Activated B cell treated with CpG ODN at 0.5 μM for 24 hours (primary cell): ENCODE data around the gene CPT2. TPM values are rescaled to one million over a fixed set of nuclear protein-coding genes. Genes with fewer than 3 reads are reported as not detected.

ENCODE experiments used
- ATAC-seq: fragments of 200-7000 bp; cut with Tn5 transposase; one replicate; pipeline ENCODE4 v1.10.0; 2021; ENCODE audit warnings: low read depth, mild to moderate bottlenecking, moderate library complexity
- CTCF ChIA-PET: fragments of 350-600 bp; sonication (Branson Sonifier 250); formaldehyde crosslinking; loops from one replicate; lab custom pipeline; 2021; ENCODE audit warnings: antibody characterized with exemption; lab: Charles Lee
- POLR2A ChIA-PET: fragments of 350-600 bp; sonication (Branson Sonifier 250); formaldehyde crosslinking; loops from one replicate; lab custom pipeline; 2021; ENCODE audit warnings: antibody characterized with exemption; lab: Charles Lee
- DNase-seq: peaks from one replicate; pipeline ENCODE4 v3.0.0; 2022
- H3K27ac Mint-ChIP-seq: one replicate; pipeline ENCODE4 v1.8.0; 2020; ENCODE audit warnings: mixed read lengths
- H3K27me3 Mint-ChIP-seq: one replicate; pipeline ENCODE4 v1.8.0; 2021; ENCODE audit warnings: mixed read lengths
- H3K36me3 Mint-ChIP-seq: one replicate; pipeline ENCODE4 v1.8.0; 2021; ENCODE audit warnings: low read depth, mixed read lengths
- H3K4me1 Mint-ChIP-seq: one replicate; pipeline ENCODE4 v1.8.0; 2021; ENCODE audit warnings: mixed read lengths
- H3K4me3 Mint-ChIP-seq: one replicate; pipeline ENCODE4 v1.8.0; 2020; ENCODE audit warnings: mild to moderate bottlenecking, mixed read lengths
- H3K9me3 Mint-ChIP-seq: one replicate; pipeline ENCODE4 v1.8.0; 2020; ENCODE audit warnings: mixed read lengths
- intact Hi-C: fragments of 100-400 bp; cut with micrococcal nuclease; formaldehyde crosslinking; loops from one replicate; pipeline ENCODE4 v1.15.1; 2024
- total RNA-seq: library from RNA; stranded (reverse); gene quantifications from 2 replicates; pipeline ENCODE4 v1.2.3, GENCODE V29; 2022
- TF ChIP-seq, protein P1 (sequence below): fragments of 200-600 bp; IDR thresholded peaks from one replicate; pipeline ENCODE4 v1.8.0; 2022; ENCODE audit warnings: antibody characterized with exemption, mild to moderate bottlenecking

CPT2 gene
- total RNA-seq, 1 donor from 2014 or later = 15.7 TPM

DNA sequence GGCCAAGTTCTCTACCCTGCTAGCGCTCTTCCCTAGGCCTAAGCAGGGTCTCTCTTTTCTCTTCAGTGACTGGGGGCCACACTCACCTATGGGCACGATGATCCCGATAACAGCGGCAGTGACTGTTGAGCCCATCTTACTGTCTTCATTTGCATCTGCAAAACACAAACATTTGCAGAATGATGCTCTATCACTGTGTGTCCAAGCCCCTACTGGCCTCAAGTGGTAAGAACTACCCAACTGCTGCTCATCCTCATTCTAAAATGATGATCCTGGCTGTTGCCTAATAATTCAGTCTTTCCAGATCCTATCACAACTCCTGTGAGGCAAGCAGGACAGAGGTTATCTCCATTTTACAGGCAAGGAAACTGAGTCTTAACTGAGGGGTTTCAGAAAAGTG, 58.4 kb downstream of the CPT2 start:
- no peak for ATAC-seq
- H3K36me3 Mint-ChIP-seq = peaks cover 27% of the 10 kb centered on the region

DNA sequence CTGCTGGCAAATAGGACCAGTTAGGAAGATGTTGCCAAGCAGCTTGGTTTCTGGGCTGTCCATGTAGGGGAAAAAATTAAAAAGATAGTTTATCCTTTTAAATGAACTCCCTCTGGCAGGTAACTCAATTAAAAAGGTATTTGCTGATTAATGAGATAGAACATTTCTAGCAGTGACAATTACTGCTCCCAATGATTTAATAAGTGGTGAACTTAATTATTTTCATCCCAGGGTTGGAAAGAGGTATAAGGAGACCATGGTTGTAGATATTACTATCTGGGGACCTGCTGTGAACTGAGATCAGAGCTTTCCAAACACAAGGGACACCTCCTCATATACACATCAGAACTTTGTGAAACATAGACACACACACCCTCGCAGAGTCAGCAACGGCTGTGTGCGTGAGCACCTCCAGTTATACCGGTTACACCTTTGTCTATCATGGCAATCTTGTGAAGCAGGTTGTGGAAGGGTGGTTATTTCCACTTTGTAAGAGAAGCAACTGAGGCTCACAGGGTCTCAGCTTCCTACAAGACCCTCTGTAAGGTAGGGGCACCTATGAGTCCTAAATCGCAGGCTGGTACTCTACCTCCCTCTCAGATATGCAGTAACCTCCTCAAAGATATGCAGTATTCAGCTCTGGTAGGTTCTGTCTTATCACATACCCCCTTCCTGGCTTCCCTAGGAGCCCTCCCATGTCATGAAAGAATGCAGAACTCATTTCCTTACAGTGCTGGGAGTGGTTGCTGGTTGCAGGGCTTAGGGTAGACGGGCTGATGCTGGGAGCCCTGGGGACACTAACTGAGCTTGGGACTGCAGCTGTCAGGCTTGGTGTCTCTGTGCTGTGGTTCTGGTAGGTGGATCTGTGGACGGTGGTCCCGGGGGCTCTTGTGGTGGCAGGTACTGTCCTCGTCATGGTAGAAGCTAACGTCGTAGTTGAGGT, 60.2 kb downstream of the CPT2 start:
- Mint-ChIP-seq H3K4me3 (no peak overlapping the region), H3K36me3 (peaks cover 29% of the 10 kb centered on the region), H3K9me3 (no peaks in the 10 kb centered on the region), H3K27me3 (no peaks in the 10 kb centered on the region), H3K27ac (no peak overlapping the region), H3K4me1 (peaks cover 13% of the 10 kb centered on the region)
- ATAC-seq (no peak), DNase-seq (no peak)
- TF ChIP-seq, protein P1, sequence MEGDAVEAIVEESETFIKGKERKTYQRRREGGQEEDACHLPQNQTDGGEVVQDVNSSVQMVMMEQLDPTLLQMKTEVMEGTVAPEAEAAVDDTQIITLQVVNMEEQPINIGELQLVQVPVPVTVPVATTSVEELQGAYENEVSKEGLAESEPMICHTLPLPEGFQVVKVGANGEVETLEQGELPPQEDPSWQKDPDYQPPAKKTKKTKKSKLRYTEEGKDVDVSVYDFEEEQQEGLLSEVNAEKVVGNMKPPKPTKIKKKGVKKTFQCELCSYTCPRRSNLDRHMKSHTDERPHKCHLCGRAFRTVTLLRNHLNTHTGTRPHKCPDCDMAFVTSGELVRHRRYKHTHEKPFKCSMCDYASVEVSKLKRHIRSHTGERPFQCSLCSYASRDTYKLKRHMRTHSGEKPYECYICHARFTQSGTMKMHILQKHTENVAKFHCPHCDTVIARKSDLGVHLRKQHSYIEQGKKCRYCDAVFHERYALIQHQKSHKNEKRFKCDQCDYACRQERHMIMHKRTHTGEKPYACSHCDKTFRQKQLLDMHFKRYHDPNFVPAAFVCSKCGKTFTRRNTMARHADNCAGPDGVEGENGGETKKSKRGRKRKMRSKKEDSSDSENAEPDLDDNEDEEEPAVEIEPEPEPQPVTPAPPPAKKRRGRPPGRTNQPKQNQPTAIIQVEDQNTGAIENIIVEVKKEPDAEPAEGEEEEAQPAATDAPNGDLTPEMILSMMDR = no peak
- intact Hi-C loops = no loop called here
- POLR2A ChIA-PET = no interaction called here
- CTCF ChIA-PET = no interaction called here

More for the DNA sequence above, 58.4 kb downstream of the CPT2 start:
- Mint-ChIP-seq H3K27ac (no peak overlapping the region), H3K4me1 (peaks cover 5% of the 10 kb centered on the region), H3K4me3 (no peak overlapping the region), H3K9me3 (no peaks in the 10 kb centered on the region), H3K27me3 (no peaks in the 10 kb centered on the region)
- no peak for DNase-seq
- intact Hi-C loops = no loop called here
- TF ChIP-seq, protein P1 = no peak
- POLR2A ChIA-PET = no interaction called here
- CTCF ChIA-PET = no interaction called here

DNA sequence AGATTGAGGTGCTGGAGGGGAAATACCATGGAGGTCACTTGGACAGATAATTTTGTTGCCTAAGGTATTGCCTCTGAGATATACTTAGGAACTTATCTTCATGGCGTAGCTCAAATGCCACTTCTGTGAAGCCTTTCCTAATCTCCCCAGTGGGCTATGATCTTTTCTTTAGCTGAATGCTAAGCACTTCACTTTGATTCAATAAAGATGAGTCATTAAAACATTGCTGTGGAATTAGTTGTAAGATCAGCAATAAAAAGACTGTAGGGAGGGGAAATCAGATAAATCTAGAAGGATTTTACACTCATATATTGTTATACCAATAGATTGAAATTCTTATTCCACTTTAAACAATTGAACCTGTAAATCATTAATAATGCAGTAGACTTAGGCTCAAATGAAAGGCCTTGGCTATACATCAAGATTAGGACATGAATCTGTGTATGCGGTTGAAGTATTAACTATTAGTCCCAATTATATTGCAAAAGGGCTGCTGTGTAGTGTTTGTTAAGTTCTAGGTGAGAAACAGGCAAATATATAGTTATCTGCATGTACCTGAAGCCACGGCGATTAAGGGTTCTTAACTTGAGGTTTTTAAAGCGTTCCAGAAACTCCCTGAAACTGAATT, 60.9 kb downstream of the CPT2 start:
- CTCF ChIA-PET = no interaction called here
- no peak overlapping the region for H3K4me3 Mint-ChIP-seq

DNA sequence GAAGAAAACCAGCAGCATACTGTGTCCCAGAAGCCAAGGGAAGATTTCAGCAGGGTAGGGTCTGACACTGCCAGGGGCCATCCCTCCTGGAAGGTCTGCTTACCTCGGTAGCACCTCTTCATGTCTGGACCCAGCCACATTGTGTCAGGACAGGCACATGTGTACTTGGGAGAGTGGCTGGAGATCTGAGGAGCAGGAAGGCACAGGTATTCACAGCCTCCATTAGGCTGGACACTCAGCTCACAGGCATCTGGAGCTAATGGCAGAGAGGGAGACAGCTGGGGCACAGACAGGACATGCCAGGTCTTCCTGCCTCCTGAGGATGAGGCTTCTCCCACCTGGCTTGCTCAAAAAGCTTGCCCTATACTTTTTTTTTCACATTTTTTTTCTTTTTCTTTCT, 61.6 kb downstream of the CPT2 start:
- Mint-ChIP-seq H3K4me3 (no peak overlapping the region), H3K27me3 (no peaks in the 10 kb centered on the region), H3K27ac (no peak overlapping the region), H3K36me3 (peaks cover 33% of the 10 kb centered on the region), H3K9me3 (no peaks in the 10 kb centered on the region), H3K4me1 (peaks cover 13% of the 10 kb centered on the region)
- TF ChIP-seq, protein P1 = no peak
- CTCF ChIA-PET = interaction anchor here (1.8 kb wide), 1 partner anchor 135 kb away, joined by 4 read pairs; no protein-coding TSS in a partner anchor
- intact Hi-C loops = no loop called here
- POLR2A ChIA-PET = no interaction called here
- DNase-seq = no peak
- ATAC-seq = no peak

More for the DNA sequence above, 60.9 kb downstream of the CPT2 start:
- H3K27ac Mint-ChIP-seq = no peak overlapping the region
- no peaks in the 10 kb centered on the region for H3K9me3 Mint-ChIP-seq
- DNase-seq = no peak
- intact Hi-C loops = no loop called here
- POLR2A ChIA-PET = no interaction called here
- H3K27me3 Mint-ChIP-seq = no peaks in the 10 kb centered on the region
- H3K36me3 Mint-ChIP-seq = peaks cover 29% of the 10 kb centered on the region
- ATAC-seq = no peak
- TF ChIP-seq, protein P1 = no peak
- H3K4me1 Mint-ChIP-seq = peaks cover 13% of the 10 kb centered on the region

DNA sequence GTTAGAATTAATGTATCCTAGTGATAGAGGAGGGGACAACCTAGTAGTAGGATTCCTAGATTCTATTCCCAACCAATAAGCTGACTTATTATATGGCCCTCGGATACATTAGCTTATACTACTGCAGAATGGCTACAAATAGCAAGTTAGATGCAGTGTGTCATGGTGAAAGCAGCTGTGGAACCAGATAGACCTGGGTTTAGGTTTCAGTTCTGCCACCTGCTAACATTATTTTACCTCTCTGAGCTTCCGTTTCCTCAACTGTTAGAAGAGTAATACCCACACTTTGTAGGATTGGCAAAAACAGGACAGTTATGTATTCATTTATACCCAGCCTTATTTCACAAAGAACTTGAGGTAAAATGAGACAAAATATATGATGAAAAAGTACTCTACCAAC, 63.3 kb downstream of the CPT2 start:
- peaks cover 13% of the 10 kb centered on the region for H3K4me1 Mint-ChIP-seq
- ChIA-PET CTCF (interaction anchor here (0.7 to 1.8 kb wide), 2 partner anchors 19 to 133 kb away, joined by 3 to 4 read pairs; no protein-coding TSS in a partner anchor), POLR2A (no interaction called here)
- TF ChIP-seq, protein P1 = no peak
- no peak for DNase-seq
- no peaks in the 10 kb centered on the region for H3K9me3 Mint-ChIP-seq
- H3K36me3 Mint-ChIP-seq = peaks cover 40% of the 10 kb centered on the region
- peak; percentile 61 for ATAC-seq
- intact Hi-C loops = no loop called here
- H3K4me3 Mint-ChIP-seq = no peak overlapping the region
- H3K27me3 Mint-ChIP-seq = no peaks in the 10 kb centered on the region
- peak overlapping the region; percentile 16 for H3K27ac Mint-ChIP-seq
